Ishikawa (cell line): ENCODE measurements around the gene GARIN5B.
A peak's percentile ranks its signal among the peaks of the same experiment; 100 is the strongest.

ENCODE experiments used
- CEBPB ChIP-seq: IDR thresholded peaks from 2 replicates; pipeline ENCODE4 v1.6.1; 2012
- CREB1 ChIP-seq: IDR thresholded peaks from 2 replicates; pipeline ENCODE4 v1.6.1; 2012; ENCODE audit warnings: low read depth
- EGR1 ChIP-seq: IDR thresholded peaks from 2 replicates; pipeline ENCODE4 v1.6.1; 2012
- EP300 ChIP-seq: IDR thresholded peaks from 2 replicates; pipeline ENCODE4 v1.6.1; 2012; ENCODE audit warnings: borderline replicate concordance
- FOXM1 ChIP-seq: IDR thresholded peaks from 2 replicates; pipeline ENCODE4 v1.6.1; 2012; ENCODE audit warnings: low read depth, borderline replicate concordance
- MAX ChIP-seq: IDR thresholded peaks from 2 replicates; pipeline ENCODE4 v1.6.1; 2012
- NFIC ChIP-seq: IDR thresholded peaks from 2 replicates; pipeline ENCODE4 v1.6.1; 2012
- RAD21 ChIP-seq: IDR thresholded peaks from 2 replicates; pipeline ENCODE4 v1.6.1; 2012; ENCODE audit warnings: low read depth
- REST ChIP-seq: IDR thresholded peaks from 2 replicates; pipeline ENCODE4 v1.6.1; 2012; ENCODE audit warnings: low read depth, mild to moderate bottlenecking
- TAF1 ChIP-seq: IDR thresholded peaks from 2 replicates; pipeline ENCODE4 v1.6.1; 2012; ENCODE audit warnings: low read depth, mild to moderate bottlenecking
- TCF12 ChIP-seq: IDR thresholded peaks from 2 replicates; pipeline ENCODE4 v1.6.1; 2012; ENCODE audit warnings: low read depth
- TEAD4 ChIP-seq: IDR thresholded peaks from 2 replicates; pipeline ENCODE4 v1.6.1; 2012
- USF1 ChIP-seq: IDR thresholded peaks from 2 replicates; pipeline ENCODE4 v1.6.1; 2012
- YY1 ChIP-seq: IDR thresholded peaks from 2 replicates; pipeline ENCODE4 v1.6.1; 2012; ENCODE audit warnings: low read depth
- ZBTB7A ChIP-seq: IDR thresholded peaks from 2 replicates; pipeline ENCODE4 v1.6.1; 2012; ENCODE audit warnings: low read depth

The GARIN5B gene

GRCh38 chr19:55358493-55358892 is 4.6 kb downstream of the GARIN5B start:
- no peak for TF ChIP-seq FOXM1
- no peak for TF ChIP-seq TAF1
- TF ChIP-seq EP300, result no peak
- TF ChIP-seq TEAD4, result no peak
- TF ChIP-seq MAX, result no peak
- TF ChIP-seq EGR1, result no peak
- no peak for TF ChIP-seq CREB1
- no peak for TF ChIP-seq NFIC
- TF ChIP-seq REST, result no peak
- no peak for TF ChIP-seq YY1
- TF ChIP-seq ZBTB7A, result no peak
- TF ChIP-seq USF1, result no peak
- TF ChIP-seq RAD21, result no peak
- no peak for TF ChIP-seq TCF12
- no peak for TF ChIP-seq CEBPB

GRCh38 chr19:55355213-55355821 is 7.7 kb downstream of the GARIN5B start:
- TF ChIP-seq TCF12 (no peak), TEAD4 (no peak), REST (no peak), TAF1 (no peak), RAD21 (no peak), NFIC (0 out of 2 replicates have a peak, but pooled peaks have one; percentile 7)

GRCh38 chr19:55354698-55355212 is 8.3 kb downstream of the GARIN5B start, which contains the start of gene COX6B2:
TSS of gene COX6B2 (minus strand) at chr19:55354719. CDS start at chr19:55354521, 198 bp downstream.
- TF ChIP-seq REST, result no peak
- no peak for TF ChIP-seq CEBPB
- no peak for TF ChIP-seq CREB1
- no peak for TF ChIP-seq TAF1

- 0 out of 2 replicates have a peak, but pooled peaks have one; percentile 17 for TF ChIP-seq ZBTB7A
- TF ChIP-seq EP300, result no peak
These were observed 9.0 kb downstream of the GARIN5B start for GRCh38 chr19:55353803-55354697.

GRCh38 chr19:55353356-55353802 is 9.7 kb downstream of the GARIN5B start:
- no peak for TF ChIP-seq FOXM1
- TF ChIP-seq EP300, result no peak
- no peak for TF ChIP-seq TCF12
- no peak for TF ChIP-seq ZBTB7A
- no peak for TF ChIP-seq CEBPB
- no peak for TF ChIP-seq MAX
